Measurements from ENCODE around the gene PTPN4. TPM values are rescaled to one million over a fixed set of nuclear protein-coding genes. Genes with fewer than 3 reads are reported as not detected.
A peak's percentile ranks its signal among the peaks of the same experiment; 100 is the strongest.

Gene PTPN4
- total RNA-seq, 1 experiment from 2014 or later, result 52.4 TPM

DNA sequence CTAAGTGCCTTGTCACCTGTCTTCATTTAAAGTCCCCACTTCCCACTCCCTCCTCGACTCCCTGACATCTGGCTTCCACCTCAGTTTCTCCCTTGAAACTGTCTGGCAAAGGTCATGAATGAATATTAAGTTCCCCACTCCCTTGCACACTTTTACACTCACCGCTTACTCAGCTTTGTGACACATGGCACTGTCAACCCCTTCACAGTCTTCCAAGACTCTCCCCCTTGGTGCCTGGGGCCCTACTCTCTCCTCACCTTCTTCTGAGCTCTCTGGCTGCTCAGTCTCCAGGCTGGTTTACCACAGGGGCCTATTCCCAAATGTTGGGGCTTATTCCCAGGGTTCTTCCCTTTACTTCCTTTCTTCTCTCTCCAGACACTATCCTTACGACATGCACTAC is 17.9 kb upstream of the PTPN4 start:
- Mint-ChIP-seq H3K36me3 (ENCODE audit: insufficient read depth, unreplicated experiment) (no peaks in the 10 kb centered on the region), H3K27ac (ENCODE audit: unreplicated experiment) (peak overlapping the region; percentile 4), H3K4me1 (ENCODE audit: low read depth, unreplicated experiment) (peaks cover 22% of the 10 kb centered on the region), H3K27me3 (ENCODE audit: unreplicated experiment) (peaks cover 69% of the 10 kb centered on the region), H3K9me3 (ENCODE audit: low read depth, unreplicated experiment) (no peaks in the 10 kb centered on the region), H3K4me3 (ENCODE audit: low read depth, unreplicated experiment) (no peak overlapping the region)
- CTCF ChIA-PET, result no interaction called here
- TF ChIP-seq, protein P1, sequence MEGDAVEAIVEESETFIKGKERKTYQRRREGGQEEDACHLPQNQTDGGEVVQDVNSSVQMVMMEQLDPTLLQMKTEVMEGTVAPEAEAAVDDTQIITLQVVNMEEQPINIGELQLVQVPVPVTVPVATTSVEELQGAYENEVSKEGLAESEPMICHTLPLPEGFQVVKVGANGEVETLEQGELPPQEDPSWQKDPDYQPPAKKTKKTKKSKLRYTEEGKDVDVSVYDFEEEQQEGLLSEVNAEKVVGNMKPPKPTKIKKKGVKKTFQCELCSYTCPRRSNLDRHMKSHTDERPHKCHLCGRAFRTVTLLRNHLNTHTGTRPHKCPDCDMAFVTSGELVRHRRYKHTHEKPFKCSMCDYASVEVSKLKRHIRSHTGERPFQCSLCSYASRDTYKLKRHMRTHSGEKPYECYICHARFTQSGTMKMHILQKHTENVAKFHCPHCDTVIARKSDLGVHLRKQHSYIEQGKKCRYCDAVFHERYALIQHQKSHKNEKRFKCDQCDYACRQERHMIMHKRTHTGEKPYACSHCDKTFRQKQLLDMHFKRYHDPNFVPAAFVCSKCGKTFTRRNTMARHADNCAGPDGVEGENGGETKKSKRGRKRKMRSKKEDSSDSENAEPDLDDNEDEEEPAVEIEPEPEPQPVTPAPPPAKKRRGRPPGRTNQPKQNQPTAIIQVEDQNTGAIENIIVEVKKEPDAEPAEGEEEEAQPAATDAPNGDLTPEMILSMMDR (IDR thresholded peaks at IDR 0.05; ENCODE audit: unreplicated experiment), result no peak
- BruUV-seq (replicated peaks), result no TSS peak
- intact Hi-C loops (cut with micrococcal nuclease; ENCODE audit: unreplicated experiment), result loop anchor here (5.0 kb wide), 1 partner anchor 40 kb away; no protein-coding TSS in a partner anchor
- DNase-seq, result no peak

DNA sequence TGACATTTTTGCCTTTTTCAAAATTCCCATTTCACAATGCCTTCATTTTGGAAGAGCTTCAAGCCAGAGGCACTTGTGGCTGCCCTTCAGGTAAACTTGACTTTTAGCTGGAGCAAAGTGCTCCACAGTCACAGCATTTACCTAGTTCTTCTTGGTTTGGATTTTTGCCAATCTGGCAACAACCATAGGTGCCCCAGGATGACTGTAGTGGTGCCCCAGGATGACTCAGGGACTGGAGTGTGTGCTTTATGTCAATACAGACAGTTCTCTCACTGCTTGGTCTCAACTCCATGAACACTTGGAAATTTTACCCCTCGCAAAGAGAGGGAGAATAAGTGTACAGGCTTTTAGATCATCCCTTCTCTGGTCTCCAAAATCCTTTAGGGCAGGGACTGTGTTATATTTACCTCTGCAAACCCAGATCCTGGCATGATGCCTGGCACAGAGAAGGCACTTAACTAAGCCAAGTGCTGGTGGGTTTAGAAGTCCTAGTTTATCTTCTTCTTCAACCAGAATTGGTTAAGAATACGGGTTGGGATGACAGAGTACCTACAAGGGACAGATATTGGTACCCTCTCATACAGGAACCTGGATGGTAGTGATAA is 15.3 kb upstream of the PTPN4 start:
- TF ChIP-seq, protein P1 (IDR thresholded peaks at IDR 0.05; ENCODE audit: unreplicated experiment), result no peak
- DNase-seq, result peak; percentile 76
- intact Hi-C loops (cut with micrococcal nuclease; ENCODE audit: unreplicated experiment), result loop anchor here (5.0 kb wide), 1 partner anchor 42 kb away; no protein-coding TSS in a partner anchor
- H3K9me3 Mint-ChIP-seq (ENCODE audit: low read depth, unreplicated experiment), result no peaks in the 10 kb centered on the region
- no TSS peak for BruUV-seq (replicated peaks)
- H3K36me3 Mint-ChIP-seq (ENCODE audit: insufficient read depth, unreplicated experiment), result no peaks in the 10 kb centered on the region
- H3K4me3 Mint-ChIP-seq (ENCODE audit: low read depth, unreplicated experiment), result no peak overlapping the region
- H3K27ac Mint-ChIP-seq (ENCODE audit: unreplicated experiment), result no peak overlapping the region
- CTCF ChIA-PET, result no interaction called here
- peaks cover 27% of the 10 kb centered on the region for H3K4me1 Mint-ChIP-seq (ENCODE audit: low read depth, unreplicated experiment)
- peaks cover 62% of the 10 kb centered on the region for H3K27me3 Mint-ChIP-seq (ENCODE audit: unreplicated experiment)

DNA sequence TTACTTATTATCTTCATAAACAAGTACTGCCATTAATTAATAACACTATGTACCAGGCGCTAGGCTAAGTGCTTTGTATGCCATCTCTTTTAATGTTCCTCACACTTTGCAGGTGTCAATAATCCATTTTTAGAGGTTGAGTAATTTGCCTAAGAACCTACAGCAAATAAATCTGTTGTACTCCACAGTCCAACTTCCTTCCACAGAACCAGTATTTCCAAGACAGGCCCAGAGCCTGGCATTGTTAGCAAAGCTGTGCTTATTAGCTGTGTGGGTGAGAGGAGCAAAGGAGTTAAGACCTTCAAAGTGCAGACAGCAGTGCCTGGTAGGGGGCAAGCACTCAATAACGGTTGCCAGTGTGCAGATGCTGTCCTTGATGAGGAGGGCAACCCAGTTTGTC is 14.2 kb upstream of the PTPN4 start:
- intact Hi-C loops (cut with micrococcal nuclease; ENCODE audit: unreplicated experiment), result no loop called here
- Mint-ChIP-seq H3K4me3 (ENCODE audit: low read depth, unreplicated experiment) (no peak overlapping the region), H3K4me1 (ENCODE audit: low read depth, unreplicated experiment) (peaks cover 30% of the 10 kb centered on the region), H3K27me3 (ENCODE audit: unreplicated experiment) (peaks cover 62% of the 10 kb centered on the region), H3K27ac (ENCODE audit: unreplicated experiment) (no peak overlapping the region), H3K9me3 (ENCODE audit: low read depth, unreplicated experiment) (no peaks in the 10 kb centered on the region), H3K36me3 (ENCODE audit: insufficient read depth, unreplicated experiment) (no peaks in the 10 kb centered on the region)
- DNase-seq, result no peak
- no TSS peak for BruUV-seq (replicated peaks)
- TF ChIP-seq, protein P1 (IDR thresholded peaks at IDR 0.05; ENCODE audit: unreplicated experiment), result no peak
- CTCF ChIA-PET, result interaction anchor here (1.0 kb wide), 1 partner anchor 37 kb away, joined by 3 read pairs; no protein-coding TSS in a partner anchor

- Mint-ChIP-seq H3K36me3 (ENCODE audit: insufficient read depth, unreplicated experiment) (no peaks in the 10 kb centered on the region), H3K27me3 (ENCODE audit: unreplicated experiment) (peaks cover 53% of the 10 kb centered on the region), H3K4me1 (ENCODE audit: low read depth, unreplicated experiment) (peaks cover 39% of the 10 kb centered on the region), H3K27ac (ENCODE audit: unreplicated experiment) (no peak overlapping the region), H3K9me3 (ENCODE audit: low read depth, unreplicated experiment) (no peaks in the 10 kb centered on the region), H3K4me3 (ENCODE audit: low read depth, unreplicated experiment) (no peak overlapping the region)
- intact Hi-C loops (cut with micrococcal nuclease; ENCODE audit: unreplicated experiment), result no loop called here
- CTCF ChIA-PET, result no interaction called here
- TF ChIP-seq, protein P1 (IDR thresholded peaks at IDR 0.05; ENCODE audit: unreplicated experiment), result no peak
- no peak for DNase-seq
- no TSS peak for BruUV-seq (replicated peaks)
Measured at GRCh38 chr2:119746836-119747686, 12.7 kb upstream of the PTPN4 start.

All from Calu3 (cell line).